ENCODE measurements around the gene TP53INP2. TPM values are rescaled to one million over a fixed set of nuclear protein-coding genes. Genes with fewer than 3 reads are reported as not detected.
A peak's percentile ranks its signal among the peaks of the same experiment; 100 is the strongest.

The TP53INP2 gene
- total and polyA plus RNA-seq, 9 of the 15 experiments (the other 6 are each of a cell fraction or from before 2014, with no cell fraction given): 0.43 to 5.0 (median 1.3) TPM

DNA sequence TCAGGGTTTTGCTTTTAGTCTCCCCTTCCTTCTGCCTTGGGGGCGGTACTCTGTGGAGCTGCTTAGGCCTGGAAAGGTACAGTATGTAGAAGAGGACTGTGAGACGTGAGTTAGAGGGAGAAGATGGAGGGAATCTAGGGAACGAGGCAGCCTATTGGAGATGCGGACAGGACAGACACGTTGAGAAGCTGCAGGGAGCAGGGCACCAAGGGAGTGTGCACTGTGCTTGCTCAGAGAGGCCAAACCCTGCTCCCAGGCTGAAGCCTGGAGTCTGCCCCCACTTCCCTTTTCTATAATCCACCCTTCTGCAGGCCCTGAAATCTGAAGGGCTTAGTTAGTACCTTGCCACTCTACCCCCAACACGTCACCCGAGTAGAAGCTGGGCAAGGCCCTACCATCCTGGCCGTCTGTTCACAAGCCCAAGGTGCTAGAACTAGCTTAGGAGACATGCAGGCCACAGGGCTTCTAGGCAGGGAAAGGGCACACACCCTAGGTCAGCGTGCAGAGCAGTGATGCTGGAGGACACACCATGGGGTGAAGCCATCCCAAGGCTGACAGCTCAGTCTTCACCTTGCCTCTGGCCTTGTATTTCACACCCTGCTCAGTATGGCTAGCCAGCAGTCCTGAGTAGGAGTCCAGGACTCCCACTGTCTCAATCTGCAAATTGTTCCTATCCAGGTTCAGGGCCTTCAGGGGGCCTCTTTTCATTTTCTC, 6.9 kb downstream of the TP53INP2 start:
- no TSS peak for BruUV-seq (replicated peaks)
- FAIRE-seq: no peak
- WGBS (ENCODE audit: insufficient coverage, low coverage, missing lambda C conversion rate): 79% methylated on average over 9 of the region's 9 CpGs
- Histone ChIP-seq H3K4me3 (no peak overlapping the region), H3K9ac (ENCODE audit: insufficient read depth in 1 of 2, low read depth in 2 of 2, low read length in 2 of 2) (peak overlapping the region in 1 of 2 experiments; percentile 69; a peak in 2 of 4 replicates), H3K9me3 (replicated peaks; ENCODE audit: control insufficient read depth, insufficient read depth, low read depth, low read length) (no peaks in the 10 kb centered on the region), H3K27me3 (ENCODE audit: control insufficient read depth in 2 of 2, insufficient read depth in 2 of 2, low read length in 2 of 2) (no peaks in the 10 kb centered on the region), H3K79me2 (ENCODE audit: control insufficient read depth, insufficient read depth, low read length) (no peaks in the 10 kb centered on the region), H2AFZ (ENCODE audit: low read depth, low read length) (no peak overlapping the region), H3K4me2 (ENCODE audit: insufficient read depth, low read length) (no peak overlapping the region), H3K9me1 (ENCODE audit: control insufficient read depth, insufficient read depth, low read length) (no peaks in the 10 kb centered on the region), H3K36me3 (ENCODE audit: control insufficient read depth, insufficient read depth, low read length) (peaks cover 13% of the 10 kb centered on the region; the same call in 2 of the 3 replicates), H3K4me1 (replicated peaks in 1 of 2; ENCODE audit: control insufficient read depth in 2 of 2, insufficient read depth in 2 of 2, low read length in 2 of 2) (peaks cover 32 to 37% of the 10 kb centered on the region in 2 experiments), H4K20me1 (replicated peaks; ENCODE audit: control insufficient read depth, insufficient read depth, low read length) (0 out of 2 replicates have a peak, but pooled peaks cover 2% of the 10 kb centered on the region), H3K27ac (ENCODE audit: extremely low read depth, low read depth, low read length) (no peak overlapping the region)
- ChIA-PET POLR2A (interaction anchor here (0.6 to 1.1 kb wide), 5 partner anchors 12 to 134 kb away, joined by 3 to 4 read pairs (median 3); no protein-coding TSS in a partner anchor), CTCF (ENCODE audit: low intra/inter-chr PET ratio) (no interaction called here)
- in situ Hi-C loops (cut with MboI) (no loop called here), intact Hi-C loops (cut with micrococcal nuclease) (loop anchor here (5.0 kb wide), 1 partner anchor 56 kb away; no protein-coding TSS in a partner anchor)
- TF ChIP-seq HNRNPK (IDR thresholded peaks at IDR 0.05; ENCODE audit: low read depth, low read length, poor library complexity, severe bottlenecking): no peak
- peak; percentile 85 for TF ChIP-seq SPI1 (IDR thresholded peaks at IDR 0.05; ENCODE audit: borderline replicate concordance, low read depth, low read length)
- no peak for ATAC-seq
- DNase-seq (ENCODE audit: extremely low read depth in 1 of 4, low spot score in 3 of 4): no peak

DNA sequence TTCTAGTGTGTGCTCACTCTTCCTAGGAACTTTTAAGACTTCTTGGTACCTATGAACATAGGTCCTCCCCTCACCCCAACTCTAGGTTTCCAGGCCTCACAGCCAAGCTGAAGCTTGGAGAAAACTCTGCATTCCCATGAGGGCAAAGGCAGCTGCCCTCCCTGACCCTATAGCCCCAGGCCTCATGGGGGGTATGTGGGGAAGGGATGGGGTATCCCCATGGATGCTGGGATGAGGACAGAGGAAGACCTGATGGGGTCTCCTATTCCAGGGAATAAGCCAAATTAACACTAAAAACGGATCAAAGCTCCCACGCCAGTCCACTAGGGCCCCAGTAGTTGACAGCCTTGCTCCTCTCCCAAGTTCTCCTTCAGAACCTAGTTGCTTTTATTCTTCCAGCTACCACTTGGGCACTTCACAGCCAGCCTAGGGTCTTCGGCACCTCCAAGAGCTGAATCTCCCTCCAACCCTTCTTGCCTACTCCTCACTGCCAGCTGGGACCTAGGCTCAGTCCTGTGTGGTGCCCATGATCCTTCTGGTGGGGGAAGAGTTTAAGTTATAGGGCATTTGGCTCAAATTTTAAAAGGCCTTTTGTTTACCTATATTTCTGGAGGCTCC, 7.8 kb downstream of the TP53INP2 start:
- Histone ChIP-seq H3K9me1 (ENCODE audit: control insufficient read depth, insufficient read depth, low read length) (no peaks in the 10 kb centered on the region), H3K4me3 (no peak overlapping the region), H3K9me3 (replicated peaks; ENCODE audit: control insufficient read depth, insufficient read depth, low read depth, low read length) (no peaks in the 10 kb centered on the region), H3K4me2 (ENCODE audit: insufficient read depth, low read length) (no peak overlapping the region), H2AFZ (ENCODE audit: low read depth, low read length) (no peak overlapping the region), H3K79me2 (ENCODE audit: control insufficient read depth, insufficient read depth, low read length) (no peaks in the 10 kb centered on the region), H3K9ac (ENCODE audit: insufficient read depth in 1 of 2, low read depth in 2 of 2, low read length in 2 of 2) (no peak overlapping the region; a peak in 1 of 4 replicates), H3K27me3 (ENCODE audit: control insufficient read depth in 2 of 2, insufficient read depth in 2 of 2, low read length in 2 of 2) (no peaks in the 10 kb centered on the region), H3K36me3 (ENCODE audit: control insufficient read depth, insufficient read depth, low read length) (peaks cover 13% of the 10 kb centered on the region; the same call in 2 of the 3 replicates), H4K20me1 (replicated peaks; ENCODE audit: control insufficient read depth, insufficient read depth, low read length) (0 out of 2 replicates have a peak, but pooled peaks cover 2% of the 10 kb centered on the region), H3K4me1 (replicated peaks in 1 of 2; ENCODE audit: control insufficient read depth in 2 of 2, insufficient read depth in 2 of 2, low read length in 2 of 2) (peaks cover 32 to 37% of the 10 kb centered on the region in 2 experiments), H3K27ac (ENCODE audit: extremely low read depth, low read depth, low read length) (no peak overlapping the region)
- BruUV-seq (replicated peaks): no TSS peak
- FAIRE-seq (no peak), ATAC-seq (no peak), DNase-seq (ENCODE audit: extremely low read depth in 1 of 4, low spot score in 3 of 4) (no peak)
- in situ Hi-C loops (cut with MboI): no loop called here
- CTCF ChIA-PET (ENCODE audit: low intra/inter-chr PET ratio): interaction anchor here (0.7 kb wide), 1 partner anchor 33 kb away, joined by 3 read pairs; no protein-coding TSS in a partner anchor
- 72% methylated on average over 3 of the region's 3 CpGs for WGBS (ENCODE audit: insufficient coverage, low coverage, missing lambda C conversion rate)
- POLR2A ChIA-PET: interaction anchor here (0.6 to 1.1 kb wide), 2 partner anchors 13 to 47 kb away, joined by 3 read pairs; no protein-coding TSS in a partner anchor
- TF ChIP-seq PRMT5 (CRISPR knock-in tag; IDR thresholded peaks at IDR 0.05): no peak
- TF ChIP-seq GTF2E2 (tag; IDR thresholded peaks at IDR 0.05): 0 out of 2 replicates have a peak, but pooled peaks have one; percentile 2
- intact Hi-C loops (cut with micrococcal nuclease): loop anchor here (5.0 kb wide), 1 partner anchor 55 kb away; no protein-coding TSS in a partner anchor
